H1 (cell line): ENCODE results near the gene PTPRG. TPM values are rescaled to one million over a fixed set of nuclear protein-coding genes. Genes with fewer than 3 reads are reported as not detected.

Experiments
- CTCF ChIA-PET: fragments of 300-600 bp; sonication (Branson Sonifier 250); formaldehyde crosslinking; loops from one replicate; lab custom pipeline; 2021; ENCODE audit not compliant: partially characterized antibody; lab: Charles Lee
- POLR2A ChIA-PET: fragments of 300-600 bp; sonication (Branson Sonifier 250); formaldehyde crosslinking; loops from one replicate; lab custom pipeline; 2021; ENCODE audit warnings: inconsistent platforms; ENCODE audit not compliant: partially characterized antibody; lab: Charles Lee
- DNase-seq, 2 experiments: peaks; one replicate each; pipeline versions ENCODE4 v3.0.0 to v3.0.0-alpha.2; 2010 to 2022; ENCODE audit warnings: low spot score in 2 of 2, low read depth in 1 of 2, mixed read lengths in 1 of 2
- FAIRE-seq: peaks from 2 replicates; lab custom pipeline; 2011; peaks lifted over from hg19 to GRCh38; lab: Jason Lieb, UNC
- H2AFZ ChIP-seq: 2 replicates; pipeline ENCODE4 v1.8.1; 2012; ENCODE audit warnings: low read length, inconsistent platforms
- H2AK5ac ChIP-seq: 2 replicates; pipeline ENCODE4 v1.6.1; 2013; ENCODE audit warnings: low read depth, low read length
- H2BK120ac ChIP-seq: replicated peaks from 2 replicates; pipeline ENCODE3; 2013; ENCODE audit warnings: low read depth, low read length, inconsistent platforms
- H2BK12ac ChIP-seq: 2 replicates; pipeline ENCODE4 v1.6.1; 2013; ENCODE audit warnings: low read depth, low read length
- H2BK15ac ChIP-seq: 2 replicates; pipeline ENCODE4 v1.6.1; 2013; ENCODE audit warnings: low read length
- H2BK20ac ChIP-seq: 2 replicates; pipeline ENCODE4 v1.6.1; 2013; ENCODE audit warnings: low read length
- H2BK5ac ChIP-seq: 2 replicates; pipeline ENCODE4 v1.6.1; 2013; ENCODE audit warnings: low read depth, low read length
- H3K14ac ChIP-seq: 2 replicates; pipeline ENCODE4 v1.6.1; 2013; ENCODE audit warnings: inconsistent platforms; ENCODE audit not compliant: insufficient read length
- H3K18ac ChIP-seq: 2 replicates; pipeline ENCODE4 v1.6.1; 2013; ENCODE audit warnings: low read length; ENCODE audit errors: extremely low read depth
- H3K23ac ChIP-seq: 2 replicates; pipeline ENCODE4 v1.6.1; 2013; ENCODE audit warnings: inconsistent platforms; ENCODE audit not compliant: insufficient read length
- H3K23me2 ChIP-seq: 2 replicates; pipeline ENCODE4 v1.6.1; 2013; ENCODE audit warnings: low read depth, low read length
- H3K27ac ChIP-seq: 2 replicates; pipeline ENCODE4 v1.6.1; 2011; ENCODE audit warnings: low read depth, low read length, inconsistent platforms
- H3K27me3 ChIP-seq, 4 experiments: replicated peaks in 1 of 4; 1 replicate in 1 of 4; 2 replicates in 3 of 4; pipeline versions ENCODE4 v1.6.1 to v1.8.1; 2011 to 2013; ENCODE audit warnings: low read length in 3 of 4, mild to moderate bottlenecking in 3 of 4, inconsistent platforms in 2 of 4, mixed read lengths in 2 of 4, moderate library complexity in 1 of 4; ENCODE audit not compliant: control insufficient read depth in 3 of 4, insufficient read depth in 3 of 4; ENCODE audit errors: extremely low read depth in 1 of 4
- H3K36me3 ChIP-seq, 4 experiments: 2 replicates each; pipeline versions ENCODE4 v1.6.1 to v1.8.1; 2011 to 2013; ENCODE audit warnings: mild to moderate bottlenecking in 4 of 4, low read length in 3 of 4, moderate library complexity in 2 of 4, control low read depth in 1 of 4, inconsistent platforms in 1 of 4; ENCODE audit not compliant: insufficient read depth in 4 of 4, control insufficient read depth in 2 of 4
- H3K4ac ChIP-seq: replicated peaks from 2 replicates; pipeline ENCODE3; 2013; ENCODE audit warnings: low read length, low read depth, mixed read lengths, inconsistent platforms; ENCODE audit not compliant: insufficient read length
- H3K4me1 ChIP-seq, 4 experiments: replicated peaks in 1 of 4; 1 replicate in 1 of 4; 2 replicates in 3 of 4; pipeline versions ENCODE4 v1.6.1 to v1.8.1; 2011 to 2013; ENCODE audit warnings: low read length in 3 of 4, inconsistent platforms in 2 of 4, mixed read lengths in 1 of 4; ENCODE audit not compliant: insufficient read depth in 4 of 4, control insufficient read depth in 3 of 4
- H3K4me2 ChIP-seq, 2 experiments: 2 replicates each; pipeline versions ENCODE4 v1.6.1 to v1.8.1; 2011 to 2013; ENCODE audit warnings: low read depth in 2 of 2, low read length in 2 of 2, control low read depth in 1 of 2, inconsistent platforms in 1 of 2, mild to moderate bottlenecking in 1 of 2; ENCODE audit not compliant: insufficient read depth in 1 of 2
- H3K4me3 ChIP-seq, 4 experiments: fragments of 200-600, 300-600 bp in 1 of 4; sonication (generic), shearing (Covaris generic), sonication (Bioruptor Twin) in 1 of 4; 2 replicates each; pipeline versions ENCODE4 v1.5.1 to v1.8.1; 2011 to 2016; ENCODE audit warnings: low read length in 4 of 4, low read depth in 3 of 4, control low read depth in 2 of 4, inconsistent platforms in 2 of 4, mild to moderate bottlenecking in 2 of 4, mixed read lengths in 1 of 4, moderate library complexity in 1 of 4; ENCODE audit not compliant: insufficient read depth in 2 of 4; ENCODE audit errors: extremely low read depth in 1 of 4
- H3K56ac ChIP-seq: replicated peaks from 2 replicates; pipeline ENCODE3; 2013; ENCODE audit warnings: low read depth, mild to moderate bottlenecking, mixed read lengths, low read length, inconsistent platforms; ENCODE audit not compliant: insufficient read length
- H3K79me1 ChIP-seq: 2 replicates; pipeline ENCODE4 v1.6.1; 2013; ENCODE audit warnings: low read depth, low read length, control low read depth
- H3K79me2 ChIP-seq, 2 experiments: 2 replicates each; pipeline versions ENCODE4 v1.6.1 to v1.8.1; 2012 to 2013; ENCODE audit warnings: low read length in 2 of 2, mild to moderate bottlenecking in 2 of 2, inconsistent platforms in 1 of 2; ENCODE audit not compliant: insufficient read depth in 2 of 2, control insufficient read depth in 1 of 2
- H3K9ac ChIP-seq, 4 experiments: replicated peaks in 1 of 4; 1 replicate in 1 of 4; 2 replicates in 3 of 4; pipeline versions ENCODE4 v1.6.1 to v1.8.1; 2011 to 2013; ENCODE audit warnings: low read depth in 3 of 4, low read length in 3 of 4, control low read depth in 2 of 4, mild to moderate bottlenecking in 2 of 4, moderate library complexity in 2 of 4, inconsistent platforms in 1 of 4; ENCODE audit errors: extremely low read depth in 1 of 4
- H3K9me3 ChIP-seq, 2 experiments: 2 replicates each; pipeline versions ENCODE4 v1.6.1 to v1.8.1; 2012 to 2013; ENCODE audit warnings: mild to moderate bottlenecking in 2 of 2, moderate library complexity in 2 of 2, control low read depth in 1 of 2, inconsistent platforms in 1 of 2, low read depth in 1 of 2, low read length in 1 of 2, mixed read lengths in 1 of 2; ENCODE audit not compliant: insufficient read depth in 2 of 2
- H4K20me1 ChIP-seq, 2 experiments: replicated peaks in 1 of 2; 2 replicates each; pipeline versions ENCODE3 to v1.8.1; 2011 to 2013; ENCODE audit warnings: inconsistent platforms in 2 of 2, low read length in 2 of 2, mild to moderate bottlenecking in 1 of 2; ENCODE audit not compliant: insufficient read depth in 2 of 2, control insufficient read depth in 1 of 2
- H4K5ac ChIP-seq: 2 replicates; pipeline ENCODE4 v1.6.1; 2013; ENCODE audit warnings: low read length, low read depth, mixed read lengths, inconsistent platforms; ENCODE audit not compliant: insufficient read length
- H4K8ac ChIP-seq: 2 replicates; pipeline ENCODE4 v1.8.0; 2013; ENCODE audit warnings: mild to moderate bottlenecking, moderate library complexity, low read length, inconsistent platforms; ENCODE audit not compliant: insufficient read depth; ENCODE audit errors: extremely low read depth
- H4K91ac ChIP-seq: replicated peaks from 2 replicates; pipeline ENCODE3; 2013; ENCODE audit warnings: low read length, mixed read lengths, inconsistent platforms; ENCODE audit not compliant: insufficient read length
- BCL11A ChIP-seq, 2 experiments: IDR thresholded peaks; one replicate each; pipeline ENCODE4 v1.6.1; 2011; ENCODE audit warnings: low read depth in 2 of 2, low read length in 2 of 2, mild to moderate bottlenecking in 2 of 2
- CEBPB ChIP-seq: IDR thresholded peaks from 2 replicates; pipeline ENCODE4 v1.6.1; 2012; ENCODE audit warnings: low read depth, low read length
- CTBP2 ChIP-seq: IDR thresholded peaks from 2 replicates; pipeline ENCODE4 v1.7.0; 2011; ENCODE audit warnings: borderline replicate concordance, mild to moderate bottlenecking, moderate library complexity, mixed read lengths, low read length; ENCODE audit not compliant: insufficient read depth, insufficient read length
- EZH2 ChIP-seq: fragments of 200-600 bp; sonication (generic); IDR thresholded peaks from 2 replicates; pipeline ENCODE4 v1.7.1; 2012; ENCODE audit warnings: low read depth, mild to moderate bottlenecking, moderate library complexity, low read length, inconsistent platforms; ENCODE audit not compliant: severe bottlenecking
- GABPA ChIP-seq: IDR thresholded peaks from 2 replicates; pipeline ENCODE4 v1.6.1; 2011; ENCODE audit warnings: mild to moderate bottlenecking, low read length, moderate library complexity, borderline replicate concordance; ENCODE audit not compliant: insufficient read depth
- NRF1 ChIP-seq: IDR thresholded peaks from 2 replicates; pipeline ENCODE4 v1.6.1; 2011; ENCODE audit warnings: mild to moderate bottlenecking, low read depth, low read length, improper control_type of control experiment
- SAP30 ChIP-seq: fragments of 300-600 bp; sonication (generic); IDR thresholded peaks from 2 replicates; pipeline ENCODE4 v1.7.1; 2012; ENCODE audit warnings: low read length, moderate library complexity, mild to moderate bottlenecking, inconsistent platforms; ENCODE audit not compliant: insufficient read depth, insufficient replicate concordance
- TBP ChIP-seq: IDR thresholded peaks from 2 replicates; pipeline ENCODE4 v1.6.1; 2011; ENCODE audit warnings: low read depth, low read length, improper control_type of control experiment
- WGBS, 2 experiments: shearing (Covaris generic) in 1 of 2; methylation state at CpG; one replicate each; pipeline versions ENCODE4 v1.1.6 to v1.1.7; 2013 to 2015; ENCODE audit warnings: low lambda C conversion rate in 2 of 2, mixed read lengths in 2 of 2, inconsistent platforms in 1 of 2, low coverage in 1 of 2, missing lambda C conversion rate in 1 of 2; ENCODE audit not compliant: insufficient replicate concordance in 2 of 2, insufficient coverage in 1 of 2, insufficient read length in 1 of 2; ENCODE audit errors: extremely low coverage in 1 of 2, missing lambda C conversion rate in 1 of 2; 5-methylcytosine and 5-hydroxymethylcytosine counted together
- polyA plus RNA-seq, 7 experiments: library from polyadenylated mRNA; depleted of rRNA in 3 of 7; stranded (reverse) in 5 of 7; unstranded in 2 of 7; fragments of >200 nt in 5 of 7; fragments of 200-250 nt in 2 of 7; gene quantifications; 1 replicate in 5 of 7; 2 replicates in 1 of 7; 4 replicates in 1 of 7; pipeline versions ENCODE4 v1.2.1 to v1.2.3, GENCODE V29; 2011 to 2013; ENCODE audit warnings: missing spikeins in 2 of 7, mixed read lengths in 2 of 7
- total RNA-seq: library from RNA; stranded (reverse); fragmentation: NEBNext Ultra II Directional; extraction: Animal tissue kit (Norgen Biotek cat#: 25700); gene quantifications from 2 replicates; pipeline ENCODE4 v1.2.1, GENCODE V29; 2021

PTPRG gene
- total and polyA plus RNA-seq, 2 of the 8 experiments (the other 6 are each of a cell fraction or from before 2014, with no cell fraction given): 23.3 to 96.2 TPM

DNA sequence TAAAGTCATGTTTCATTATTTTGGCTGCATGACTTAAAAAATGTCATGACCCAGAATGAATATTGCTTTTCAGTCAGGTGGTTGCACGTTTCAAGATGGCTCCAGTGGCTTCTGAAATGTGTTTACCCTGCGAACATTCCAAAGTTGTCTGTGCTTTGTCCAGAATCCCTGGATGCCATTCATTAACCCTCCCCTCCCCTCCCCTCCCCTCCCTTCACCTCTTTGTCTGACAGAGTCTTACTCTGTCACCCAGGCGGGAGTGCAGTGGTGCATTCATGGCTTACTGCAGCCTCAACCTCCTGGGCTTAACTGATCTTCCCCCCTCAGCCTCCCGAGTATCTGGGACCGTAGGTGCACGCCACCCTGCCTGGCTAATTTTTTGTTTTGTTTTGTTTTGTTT lies 308.0 kb downstream of the PTPRG start:
- Histone ChIP-seq H3K4ac (no peak overlapping the region), H3K4me2 (no peak overlapping the region), H2BK12ac (no peak overlapping the region), H3K9ac (no peak overlapping the region), H2AFZ (no peak overlapping the region), H2AK5ac (no peak overlapping the region), H2BK20ac (no peak overlapping the region), H3K27me3 (no peaks in the 10 kb centered on the region), H3K79me1 (peaks cover 4% of the 10 kb centered on the region; the same call in 1 of the 2 replicates), H2BK5ac (no peak overlapping the region), H3K9me3 (no peaks in the 10 kb centered on the region), H3K18ac (no peak overlapping the region), H4K8ac (no peak overlapping the region), H2BK15ac (no peak overlapping the region), H3K4me3 (no peak overlapping the region), H3K23ac (no peak overlapping the region)
- WGBS, 2 experiments: 86% methylated on average over 6 of the region's 6 CpGs; no CpG with 5 or more reads in 1 of the 2 experiments
- FAIRE-seq: no peak
- TF ChIP-seq NRF1 (no peak), BCL11A (IDR thresholded peaks at IDR 0.05; ENCODE audit: low read depth in 2 of 2, low read length in 2 of 2) (no peak), GABPA (no peak), EZH2 (no peak), SAP30 (no peak), TBP (no peak), CTBP2 (no peak), CEBPB (no peak)
- TF ChIP-seq, all 59 proteins: peak for 0
- H4K91ac ChIP-seq: no peak overlapping the region
- H3K56ac ChIP-seq: no peak overlapping the region
- peaks cover 3 to 7% of the 10 kb centered on the region in 2 experiments for H4K20me1 ChIP-seq
- H4K5ac ChIP-seq: no peak overlapping the region
- H3K27ac ChIP-seq: no peak overlapping the region
- CTCF ChIA-PET: interaction anchor here (0.6 kb wide), 1 partner anchor 359 kb away, joined by 3 read pairs; no protein-coding TSS in a partner anchor
- H3K4me1 ChIP-seq: peaks cover 7 to 45% (median 35%) of the 10 kb centered on the region in 4 experiments
- no peak overlapping the region for H2BK120ac ChIP-seq
- POLR2A ChIA-PET: no interaction called here
- H3K36me3 ChIP-seq: no peaks in the 10 kb centered on the region
- peaks cover 0 to 87% of the 10 kb centered on the region in 2 experiments; a peak in 3 of 4 replicates for H3K79me2 ChIP-seq
- no peak for DNase-seq
- no peaks in the 10 kb centered on the region for H3K23me2 ChIP-seq
- no peak overlapping the region for H3K14ac ChIP-seq
